Measurements from ENCODE around the gene NPRL2. TPM values are rescaled to one million over a fixed set of nuclear protein-coding genes. Genes with fewer than 3 reads are reported as not detected.

The NPRL2 gene
- total RNA-seq, 1 experiment from 2014 or later = 27.3 TPM

DNA sequence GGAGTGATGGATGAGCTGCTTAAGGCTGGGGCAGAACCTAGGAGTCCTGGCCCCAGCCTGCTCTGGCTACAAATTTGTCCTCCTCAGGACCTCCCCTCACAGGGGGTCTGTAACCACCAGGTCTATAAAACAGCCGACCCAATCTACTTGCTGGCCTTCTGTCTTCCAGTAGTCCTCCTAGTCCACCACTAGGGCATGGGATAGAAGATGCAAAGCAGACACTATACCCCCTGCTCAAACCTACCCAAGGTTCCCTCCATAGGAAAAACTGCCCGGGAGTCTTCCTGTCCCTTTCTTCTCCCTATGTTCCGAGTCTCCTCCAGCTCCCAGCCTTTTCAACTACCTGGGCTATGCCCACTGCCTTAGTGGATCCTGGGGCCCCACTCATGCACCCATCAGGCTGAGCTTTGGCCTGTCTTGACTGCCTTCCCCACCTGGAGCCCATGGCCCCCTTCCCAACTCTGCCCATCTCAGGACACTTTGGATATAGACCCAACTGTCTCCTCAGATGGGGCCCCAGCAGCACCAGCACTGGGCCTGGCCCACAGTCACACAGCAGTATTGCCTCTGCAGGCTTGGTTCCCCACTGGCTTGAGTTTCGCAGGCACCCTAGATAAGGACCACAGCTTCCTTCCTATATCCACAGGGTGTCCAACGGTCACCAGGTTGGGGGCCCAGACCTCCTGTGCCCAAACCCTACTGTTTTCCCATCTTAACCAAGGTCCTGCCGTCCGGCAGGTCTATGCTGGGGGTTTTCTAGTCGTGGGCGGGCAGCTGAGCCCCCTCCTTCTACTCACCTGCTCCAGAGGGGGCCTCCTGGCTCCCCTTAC is 52.5 kb downstream of the NPRL2 start:
- peak; percentile 26 for DNase-seq (ENCODE audit: low spot score)

DNA sequence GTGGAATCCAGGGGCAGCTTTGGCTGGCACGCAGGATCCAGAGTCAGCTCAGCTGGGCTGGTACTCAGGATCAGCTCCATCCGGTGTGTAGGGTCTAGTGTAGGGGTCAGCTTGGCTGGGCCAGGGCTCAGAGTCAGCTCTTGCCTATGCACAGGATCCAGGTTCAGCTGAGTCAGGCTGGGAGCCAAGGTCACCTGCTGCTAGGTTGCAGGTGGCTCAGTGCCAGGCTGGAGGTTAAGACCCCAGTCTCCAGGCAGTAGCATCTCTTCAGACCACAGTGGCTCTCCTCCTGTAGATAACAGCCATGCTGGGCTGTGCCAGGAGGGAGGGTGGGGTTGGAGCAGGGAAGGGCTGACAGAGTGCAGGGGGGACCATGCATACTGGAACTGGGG is 53.2 kb downstream of the NPRL2 start:
- no peak for DNase-seq (ENCODE audit: low spot score)
- in situ Hi-C loops (cut with HindIII; ENCODE audit: low sequenced_read_pairs) = no loop called here

More for the DNA sequence above, 52.5 kb downstream of the NPRL2 start:
- in situ Hi-C loops (cut with HindIII; ENCODE audit: low sequenced_read_pairs) = no loop called here

Other genes starting within 250 kb of the NPRL2 start
- 46.9 and 55.8 TPM in 2 replicates for gene SEMA3F, start 195.5 kb downstream of the NPRL2 start, total RNA-seq (2014; rRNA removed; shearing (Covaris generic))
- not detected in 2 replicates for gene GNAT1, start 159.2 kb downstream of the NPRL2 start, total RNA-seq (2014; rRNA removed; shearing (Covaris generic))
- gene SLC38A3, start 145.5 kb downstream of the NPRL2 start, total RNA-seq (2014; rRNA removed; shearing (Covaris generic)) = 1.1 and 3.0 TPM in 2 replicates
- gene GNAI2, start 114.6 kb downstream of the NPRL2 start, total RNA-seq (2014; rRNA removed; shearing (Covaris generic)) = 67.4 and 104 TPM in 2 replicates
- 68.1 and 81.8 TPM in 2 replicates for gene SEMA3B, start 81.6 kb downstream of the NPRL2 start, total RNA-seq (2014; rRNA removed; shearing (Covaris generic))
- 1.6 TPM in 1 of 2 replicates, not detected in the other for gene LSMEM2, start 71.7 kb downstream of the NPRL2 start, total RNA-seq (2014; rRNA removed; shearing (Covaris generic))
- 88.7 and 97.4 TPM in 2 replicates for gene IFRD2, start 58.3 kb downstream of the NPRL2 start, total RNA-seq (2014; rRNA removed; shearing (Covaris generic))
- 7.9 and 10.0 TPM in 2 replicates for gene HYAL3, start 51.4 kb downstream of the NPRL2 start, total RNA-seq (2014; rRNA removed; shearing (Covaris generic))
- gene NAA80, start 51.4 kb downstream of the NPRL2 start, total RNA-seq (2014; rRNA removed; shearing (Covaris generic)) = 3.4 and 16.0 TPM in 2 replicates
- 15.8 and 18.4 TPM in 2 replicates for gene HYAL1, start 47.2 kb downstream of the NPRL2 start, total RNA-seq (2014; rRNA removed; shearing (Covaris generic))
- 91.0 and 99.0 TPM in 2 replicates for gene HYAL2, start 28.0 kb downstream of the NPRL2 start, total RNA-seq (2014; rRNA removed; shearing (Covaris generic))
- 45.0 and 45.4 TPM in 2 replicates for gene TUSC2, start 22.6 kb downstream of the NPRL2 start, total RNA-seq (2014; rRNA removed; shearing (Covaris generic))
- gene RASSF1, start 9.9 kb downstream of the NPRL2 start, total RNA-seq (2014; rRNA removed; shearing (Covaris generic)) = 23.2 and 31.8 TPM in 2 replicates
- 10.1 TPM in 1 of 2 replicates, not detected in the other for gene ZMYND10, start 5.0 kb downstream of the NPRL2 start, total RNA-seq (2014; rRNA removed; shearing (Covaris generic))
- 18.3 and 31.4 TPM in 2 replicates for gene CYB561D2, start 87 bp upstream of the NPRL2 start, total RNA-seq (2014; rRNA removed; shearing (Covaris generic))
- gene TMEM115, start 8.7 kb upstream of the NPRL2 start, total RNA-seq (2014; rRNA removed; shearing (Covaris generic)) = 35.4 and 43.1 TPM in 2 replicates
- 1.9 and 2.0 TPM in 2 replicates for gene CACNA2D2, start 152.9 kb upstream of the NPRL2 start, total RNA-seq (2014; rRNA removed; shearing (Covaris generic))
- 10.8 and 15.4 TPM in 2 replicates for gene C3orf18, start 217.0 kb upstream of the NPRL2 start, total RNA-seq (2014; rRNA removed; shearing (Covaris generic))
- 3.4 and 9.5 TPM in 2 replicates for gene HEMK1, start 218.7 kb upstream of the NPRL2 start, total RNA-seq (2014; rRNA removed; shearing (Covaris generic))